RWPE2 (cell line): ENCODE results near the gene ZNF410.
"Not testable (repeated sequence)": the region's sequence is repeated elsewhere in the genome, so short reads cannot be mapped to it uniquely, and the experiment has no call there.

Experiments used
- ATAC-seq: fragments of 200-7000 bp; cut with Tn5 transposase; 3 replicates; pipeline ENCODE4 v1.9.1; 2021; ENCODE audit warnings: low read depth
- DNase-seq: peaks from one replicate; pipeline ENCODE4 v3.0.0-alpha.2; 2020; ENCODE audit warnings: low spot score
- H3K27ac ChIP-seq: fragments of 450-650 bp; 2 replicates; pipeline ENCODE4 v1.5.1; 2017; ENCODE audit warnings: mild to moderate bottlenecking; ENCODE audit not compliant: poor library complexity, severe bottlenecking
- H3K27me3 ChIP-seq: fragments of 250-450 bp; sonication (Bioruptor Pico); 2 replicates; pipeline ENCODE4 v1.5.1; 2021; ENCODE audit warnings: mild to moderate bottlenecking, moderate library complexity; ENCODE audit not compliant: insufficient read depth, poor library complexity, severe bottlenecking
- H3K36me3 ChIP-seq: fragments of 250-450 bp; sonication (Bioruptor Pico); 2 replicates; pipeline ENCODE4 v1.5.1; 2020; ENCODE audit warnings: low read depth, mild to moderate bottlenecking, moderate library complexity
- H3K4me1 ChIP-seq: fragments of 250-450 bp; sonication (Bioruptor Pico); 2 replicates; pipeline ENCODE4 v1.5.1; 2021; ENCODE audit warnings: mild to moderate bottlenecking, moderate library complexity; ENCODE audit not compliant: insufficient read depth, poor library complexity, severe bottlenecking
- H3K4me3 ChIP-seq: fragments of 250-450 bp; sonication (Bioruptor Pico); 2 replicates; pipeline ENCODE4 v1.5.1; 2021; ENCODE audit warnings: mild to moderate bottlenecking, moderate library complexity; ENCODE audit not compliant: severe bottlenecking
- H3K9me3 ChIP-seq: fragments of 250-450 bp; sonication (Bioruptor Pico); 2 replicates; pipeline ENCODE4 v1.5.1; 2021; ENCODE audit warnings: mild to moderate bottlenecking, moderate library complexity; ENCODE audit not compliant: severe bottlenecking
- TF ChIP-seq, protein P1 (sequence below): fragments of 450-650 bp; IDR thresholded peaks from one replicate; pipeline ENCODE4 v1.5.1; 2017; ENCODE audit warnings: mild to moderate bottlenecking, moderate library complexity; ENCODE audit not compliant: poor library complexity, severe bottlenecking

The ZNF410 gene

GRCh38 chr14:73862480-73862879 lies 24.2 kb upstream of the ZNF410 start:
- ATAC-seq (no peak), DNase-seq (no peak)
- H3K36me3 ChIP-seq, result peaks cover 62% of the 10 kb centered on the region
- TF ChIP-seq, protein P1, sequence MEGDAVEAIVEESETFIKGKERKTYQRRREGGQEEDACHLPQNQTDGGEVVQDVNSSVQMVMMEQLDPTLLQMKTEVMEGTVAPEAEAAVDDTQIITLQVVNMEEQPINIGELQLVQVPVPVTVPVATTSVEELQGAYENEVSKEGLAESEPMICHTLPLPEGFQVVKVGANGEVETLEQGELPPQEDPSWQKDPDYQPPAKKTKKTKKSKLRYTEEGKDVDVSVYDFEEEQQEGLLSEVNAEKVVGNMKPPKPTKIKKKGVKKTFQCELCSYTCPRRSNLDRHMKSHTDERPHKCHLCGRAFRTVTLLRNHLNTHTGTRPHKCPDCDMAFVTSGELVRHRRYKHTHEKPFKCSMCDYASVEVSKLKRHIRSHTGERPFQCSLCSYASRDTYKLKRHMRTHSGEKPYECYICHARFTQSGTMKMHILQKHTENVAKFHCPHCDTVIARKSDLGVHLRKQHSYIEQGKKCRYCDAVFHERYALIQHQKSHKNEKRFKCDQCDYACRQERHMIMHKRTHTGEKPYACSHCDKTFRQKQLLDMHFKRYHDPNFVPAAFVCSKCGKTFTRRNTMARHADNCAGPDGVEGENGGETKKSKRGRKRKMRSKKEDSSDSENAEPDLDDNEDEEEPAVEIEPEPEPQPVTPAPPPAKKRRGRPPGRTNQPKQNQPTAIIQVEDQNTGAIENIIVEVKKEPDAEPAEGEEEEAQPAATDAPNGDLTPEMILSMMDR, result no peak
- H3K4me1 ChIP-seq, result no peaks in the 10 kb centered on the region
- no peak overlapping the region for H3K4me3 ChIP-seq
- H3K9me3 ChIP-seq, result no peaks in the 10 kb centered on the region
- H3K27me3 ChIP-seq, result no peaks in the 10 kb centered on the region
- no peak overlapping the region for H3K27ac ChIP-seq

- no peaks in the 10 kb centered on the region for H3K27me3 ChIP-seq
- ATAC-seq, result no peak
- TF ChIP-seq, protein P1, result no peak
- H3K27ac ChIP-seq, result no peak overlapping the region
- no peaks in the 10 kb centered on the region for H3K4me1 ChIP-seq
- peaks cover 62% of the 10 kb centered on the region for H3K36me3 ChIP-seq
- DNase-seq, result no peak
- no peaks in the 10 kb centered on the region for H3K9me3 ChIP-seq
- no peak overlapping the region for H3K4me3 ChIP-seq
Observed at GRCh38 chr14:73863209-73863608, 23.4 kb upstream of the ZNF410 start.

GRCh38 chr14:73865534-73866113 lies 21.0 kb upstream of the ZNF410 start:
- Histone ChIP-seq H3K9me3 (no peaks in the 10 kb centered on the region), H3K4me3 (no peak overlapping the region), H3K36me3 (peaks cover 51% of the 10 kb centered on the region), H3K27me3 (no peaks in the 10 kb centered on the region), H3K4me1 (no peaks in the 10 kb centered on the region), H3K27ac (no peak overlapping the region)
- no peak for ATAC-seq
- TF ChIP-seq, protein P1, result no peak
- no peak for DNase-seq

DNA sequence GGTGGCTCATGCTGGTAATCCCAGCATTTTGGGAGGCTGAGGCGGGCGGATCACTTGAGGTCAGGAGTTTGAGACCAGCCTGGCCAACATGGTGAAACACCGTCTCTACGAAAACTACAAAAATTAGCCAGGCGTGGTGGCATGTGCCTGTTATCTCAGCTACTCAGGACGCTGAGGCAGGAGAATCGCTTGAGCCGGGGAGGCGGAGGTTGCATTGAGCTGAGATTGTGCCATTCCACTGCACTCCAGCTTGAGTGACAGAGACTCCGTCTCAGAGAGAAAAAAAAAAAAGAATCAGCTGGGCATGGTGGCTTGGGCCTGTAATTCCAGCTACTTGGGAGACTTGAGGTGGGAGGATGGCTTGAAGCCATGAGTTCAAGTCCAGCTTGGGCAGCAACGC lies 16.9 kb upstream of the ZNF410 start:
- not testable (repeated sequence) for H3K27me3 ChIP-seq, DNase-seq, H3K4me3 ChIP-seq, H3K4me1 ChIP-seq, H3K27ac ChIP-seq, ATAC-seq, H3K9me3 ChIP-seq
- H3K36me3 ChIP-seq, result peaks cover 31% of the 10 kb centered on the region

- TF ChIP-seq, protein P1, result no peak
- H3K9me3 ChIP-seq, result no peaks in the 10 kb centered on the region
- H3K27me3 ChIP-seq, result no peaks in the 10 kb centered on the region
- no peak overlapping the region for H3K4me3 ChIP-seq
- H3K4me1 ChIP-seq, result no peaks in the 10 kb centered on the region
- no peak overlapping the region for H3K27ac ChIP-seq
- ATAC-seq (no peak), DNase-seq (no peak)
- H3K36me3 ChIP-seq, result peaks cover 30% of the 10 kb centered on the region
Observed at GRCh38 chr14:73870525-73871235, 16.0 kb upstream of the ZNF410 start.
